Smooth muscle cell (in vitro differentiated cells): ENCODE measurements around the gene OGA. TPM values are rescaled to one million over a fixed set of nuclear protein-coding genes. Genes with fewer than 3 reads are reported as not detected.

Experiments
- DNase-seq: peaks from one replicate; lab custom pipeline; 2025; ENCODE audit not compliant: unreplicated experiment; lab: John Stamatoyannopoulos, UW
- H2AFZ ChIP-seq: fragments of 200-600 bp; sonication (generic); 2 replicates; pipeline ENCODE4 v1.6.0; 2016; ENCODE audit warnings: antibody characterized with exemption, low read depth, mild to moderate bottlenecking
- H3F3A ChIP-seq: fragments of 200-600 bp; sonication (generic); 2 replicates; pipeline ENCODE4 v1.6.0; 2017; ENCODE audit warnings: antibody characterized with exemption, low read depth
- H3K27ac ChIP-seq: fragments of 200-600 bp; sonication (generic); 2 replicates; pipeline ENCODE4 v1.5.1; 2016; ENCODE audit warnings: low read depth, mild to moderate bottlenecking
- H3K27me3 ChIP-seq: fragments of 200-600 bp; sonication (generic); 2 replicates; pipeline ENCODE4 v1.6.1; 2016; ENCODE audit warnings: low read depth, mild to moderate bottlenecking
- H3K36me3 ChIP-seq: fragments of 200-600 bp; sonication (generic); 2 replicates; pipeline ENCODE4 v1.5.1; 2016; ENCODE audit warnings: low read depth
- H3K4me1 ChIP-seq: fragments of 200-600 bp; sonication (generic); 2 replicates; pipeline ENCODE4 v1.5.1; 2016; ENCODE audit warnings: low read depth
- H3K4me2 ChIP-seq: fragments of 200-600 bp; sonication (generic); 2 replicates; pipeline ENCODE4 v1.6.0; 2016; ENCODE audit warnings: mild to moderate bottlenecking
- H3K4me3 ChIP-seq: fragments of 200-600 bp; sonication (generic); 2 replicates; pipeline ENCODE4 v1.5.1; 2016; ENCODE audit warnings: mild to moderate bottlenecking
- H3K79me2 ChIP-seq: fragments of 200-600 bp; sonication (generic); 2 replicates; pipeline ENCODE4 v1.6.0; 2016; ENCODE audit warnings: low read depth, mild to moderate bottlenecking
- H3K9ac ChIP-seq: fragments of 200-600 bp; sonication (generic); 2 replicates; pipeline ENCODE4 v1.6.0; 2016; ENCODE audit warnings: low read depth
- H3K9me3 ChIP-seq: fragments of 200-600 bp; sonication (generic); replicated peaks from 2 replicates; pipeline ENCODE4 v1.5.1; 2016; ENCODE audit warnings: low read depth
- H4K20me1 ChIP-seq: fragments of 200-600 bp; sonication (generic); 2 replicates; pipeline ENCODE4 v1.6.0; 2016; ENCODE audit warnings: low read depth
- WGBS: methylation state at CpG from one replicate; pipeline ENCODE4 v1.1.7; 2016; ENCODE audit warnings: low lambda C conversion rate; 5-methylcytosine and 5-hydroxymethylcytosine counted together
- polyA plus RNA-seq: library from polyadenylated mRNA; unstranded; fragments of >200 nt; fragmentation: Nextera tagmentation; extraction: Ambion mirVana; gene quantifications from 2 replicates; pipeline ENCODE4 v1.2.1, GENCODE V29; 2016
- total RNA-seq: library from RNA; depleted of rRNA; stranded (reverse); fragments of >200 nt; gene quantifications from 2 replicates; pipeline ENCODE4 v1.2.3, GENCODE V29; 2014
- TF ChIP-seq, protein P1 (sequence below): fragments of 200-600 bp; sonication (generic); IDR thresholded peaks from 2 replicates; pipeline ENCODE4 v1.5.1; 2017; ENCODE audit warnings: borderline replicate concordance, mild to moderate bottlenecking, antibody characterized with exemption; ENCODE audit not compliant: insufficient read depth, poor library complexity, severe bottlenecking

OGA gene
- total and polyA plus RNA-seq, 2 experiments from 2014 or later = 54.8 to 98.6 TPM

- Histone ChIP-seq H3K27me3 (peaks cover 55% of the 10 kb centered on the region), H2AFZ (no peak overlapping the region), H3K4me1 (peaks cover 36% of the 10 kb centered on the region), H3K9ac (no peak overlapping the region), H3K4me2 (peak overlapping the region; percentile 90), H3K4me3 (peak overlapping the region; percentile 48), H3K27ac (no peak overlapping the region), H3K36me3 (no peaks in the 10 kb centered on the region), H3K9me3 (no peaks in the 10 kb centered on the region), H3K79me2 (no peaks in the 10 kb centered on the region), H4K20me1 (peaks cover 51% of the 10 kb centered on the region), H3F3A (peaks cover 2% of the 10 kb centered on the region)
- DNase-seq = no peak
- TF ChIP-seq, protein P1, sequence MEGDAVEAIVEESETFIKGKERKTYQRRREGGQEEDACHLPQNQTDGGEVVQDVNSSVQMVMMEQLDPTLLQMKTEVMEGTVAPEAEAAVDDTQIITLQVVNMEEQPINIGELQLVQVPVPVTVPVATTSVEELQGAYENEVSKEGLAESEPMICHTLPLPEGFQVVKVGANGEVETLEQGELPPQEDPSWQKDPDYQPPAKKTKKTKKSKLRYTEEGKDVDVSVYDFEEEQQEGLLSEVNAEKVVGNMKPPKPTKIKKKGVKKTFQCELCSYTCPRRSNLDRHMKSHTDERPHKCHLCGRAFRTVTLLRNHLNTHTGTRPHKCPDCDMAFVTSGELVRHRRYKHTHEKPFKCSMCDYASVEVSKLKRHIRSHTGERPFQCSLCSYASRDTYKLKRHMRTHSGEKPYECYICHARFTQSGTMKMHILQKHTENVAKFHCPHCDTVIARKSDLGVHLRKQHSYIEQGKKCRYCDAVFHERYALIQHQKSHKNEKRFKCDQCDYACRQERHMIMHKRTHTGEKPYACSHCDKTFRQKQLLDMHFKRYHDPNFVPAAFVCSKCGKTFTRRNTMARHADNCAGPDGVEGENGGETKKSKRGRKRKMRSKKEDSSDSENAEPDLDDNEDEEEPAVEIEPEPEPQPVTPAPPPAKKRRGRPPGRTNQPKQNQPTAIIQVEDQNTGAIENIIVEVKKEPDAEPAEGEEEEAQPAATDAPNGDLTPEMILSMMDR = no peak
- WGBS = 2% methylated on average over 51 of the region's 58 CpGs
Measured at GRCh38 chr10:101778781-101779543, 39.3 kb downstream of the OGA start.

DNA sequence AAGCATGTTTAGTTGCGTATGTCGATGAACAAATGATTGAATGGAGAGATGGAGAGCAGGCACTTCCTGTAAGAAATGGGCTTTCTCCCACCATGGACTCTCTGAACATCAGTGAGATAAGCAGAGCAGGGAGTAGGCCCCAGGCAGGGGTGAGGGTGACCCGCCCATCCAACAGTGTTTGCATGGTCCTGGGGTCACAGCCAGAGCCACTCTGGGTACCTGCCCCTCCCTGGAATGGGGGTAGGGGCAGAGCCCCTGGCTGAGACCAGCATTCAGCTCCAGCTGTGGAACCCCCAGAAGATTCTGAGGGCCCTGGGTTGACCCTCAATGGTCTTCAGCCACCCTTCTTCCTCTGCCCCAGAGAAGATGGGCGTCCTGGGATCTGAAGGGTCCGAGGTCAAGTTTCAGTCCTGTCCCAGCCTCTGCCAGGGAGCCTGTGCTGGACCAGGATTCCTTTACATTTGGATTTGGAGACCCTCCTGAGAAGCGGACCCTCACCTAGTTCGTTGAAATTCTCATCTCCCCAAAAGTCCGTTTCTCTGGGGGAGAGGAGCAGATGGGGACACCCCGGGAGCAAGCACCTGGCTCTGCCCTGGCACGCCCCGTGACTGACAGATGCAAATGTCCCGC is 40.0 kb downstream of the OGA start:
- Histone ChIP-seq H3K36me3 (no peaks in the 10 kb centered on the region), H3K9me3 (no peaks in the 10 kb centered on the region), H3K27ac (no peak overlapping the region), H3K4me2 (peak overlapping the region; percentile 90), H3K4me3 (peak overlapping the region; percentile 48), H3K9ac (no peak overlapping the region), H3K27me3 (peaks cover 62% of the 10 kb centered on the region), H4K20me1 (peaks cover 51% of the 10 kb centered on the region), H3K79me2 (no peaks in the 10 kb centered on the region), H3K4me1 (peaks cover 43% of the 10 kb centered on the region), H3F3A (no peaks in the 10 kb centered on the region), H2AFZ (no peak overlapping the region)
- TF ChIP-seq, protein P1 = no peak
- WGBS = 44% methylated on average over 12 of the region's 12 CpGs
- DNase-seq = no peak

DNA sequence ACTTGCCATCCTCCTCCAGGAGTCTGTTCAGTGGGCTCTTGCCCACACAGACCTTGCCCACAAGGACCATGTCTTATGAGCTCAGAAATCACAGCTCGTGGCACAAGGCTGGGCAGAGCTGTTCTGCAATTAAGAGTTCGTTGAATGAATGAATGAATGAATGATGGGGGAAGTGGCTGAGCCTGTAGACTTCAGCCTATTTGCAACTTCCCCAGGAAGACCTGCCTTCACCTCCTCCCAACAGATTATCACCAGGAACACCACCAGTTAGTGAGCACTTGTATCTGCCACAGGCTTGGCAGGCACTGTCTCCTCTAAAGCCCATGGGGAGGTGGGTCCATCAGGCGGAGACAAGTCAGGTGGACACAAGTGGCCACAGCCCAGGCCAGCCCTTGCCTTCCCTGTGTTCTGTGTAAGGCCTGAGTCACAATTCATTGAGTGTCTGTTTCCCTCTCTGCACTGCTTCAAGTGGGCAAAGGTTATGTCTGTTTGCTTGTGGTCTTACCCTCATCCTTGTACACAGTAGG is 40.6 kb downstream of the OGA start:
- Histone ChIP-seq H3K79me2 (no peaks in the 10 kb centered on the region), H3K36me3 (no peaks in the 10 kb centered on the region), H4K20me1 (peaks cover 51% of the 10 kb centered on the region), H3F3A (no peaks in the 10 kb centered on the region), H3K9ac (no peak overlapping the region), H3K4me1 (peaks cover 48% of the 10 kb centered on the region), H3K9me3 (no peaks in the 10 kb centered on the region), H3K4me3 (no peak overlapping the region), H3K27ac (no peak overlapping the region), H3K4me2 (no peak overlapping the region), H3K27me3 (peaks cover 68% of the 10 kb centered on the region), H2AFZ (no peak overlapping the region)
- 86% methylated on average over 3 of the region's 3 CpGs for WGBS
- DNase-seq = no peak
- TF ChIP-seq, protein P1 = no peak
